MM.1S (cell line): Measurements from ENCODE around the gene INTS11.

ENCODE experiments used
- CTCF ChIP-seq: fragments of 300-600 bp; sonication (generic); IDR thresholded peaks from 2 replicates; pipeline ENCODE4 v1.5.1; 2016; ENCODE audit warnings: antibody characterized with exemption, low read length, mixed read lengths
- EZH2 ChIP-seq: fragments of 300-600 bp; sonication (generic); optimal IDR thresholded peaks from 2 replicates; pipeline ENCODE3; 2017; ENCODE audit warnings: low read depth, mild to moderate bottlenecking, antibody characterized with exemption, low read length, mixed read lengths
- EZH2phosphoT487 ChIP-seq: fragments of 300-600 bp; sonication (generic); IDR thresholded peaks from 2 replicates; pipeline ENCODE4 v1.6.1; 2018; ENCODE audit warnings: antibody characterized with exemption, low read length

GRCh38 chr1:1305300-1306069 lies 19.0 kb downstream of the INTS11 start:
- TF ChIP-seq CTCF (no peak), EZH2 (no peak), EZH2phosphoT487 (no peak)
